GM12878 (cell line): Measurements from ENCODE around the gene ATAD2B. TPM values are rescaled to one million over a fixed set of nuclear protein-coding genes. Genes with fewer than 3 reads are reported as not detected.

Source experiments
- ATAC-seq: fragments of 200-7000 bp; cut with Tn5 transposase; 3 replicates; pipeline ENCODE4 v1.9.1; 2020; ENCODE audit warnings: mild to moderate bottlenecking, moderate library complexity
- BruUV-seq: library from RNA; stranded (reverse); fragments of 400-500 nt; replicated peaks from 2 replicates; lab custom pipeline; 2021; lab: Mats Ljungman, UMichigan
- CTCF ChIA-PET: fragments of 300-600 bp; sonication (Branson Sonifier 250); formaldehyde crosslinking; extraction: SDS; loops from one replicate; lab custom pipeline; 2021; ENCODE audit warnings: inconsistent platforms; lab: Yijun Ruan, JAX
- POLR2A ChIA-PET: fragments of 350-600 bp; formaldehyde crosslinking; extraction: SDS; loops from one replicate; lab custom pipeline; 2021; ENCODE audit warnings: inconsistent platforms; lab: Charles Lee
- RAD21 ChIA-PET: fragments of 300-600 bp; sonication (Branson Sonifier 250); formaldehyde crosslinking; loops from one replicate; lab custom pipeline; 2023; ENCODE audit warnings: antibody characterized with exemption; ENCODE audit not compliant: unreplicated experiment; lab: Charles Lee
- SMC1A ChIA-PET: fragments of 300-600 bp; sonication (Branson Sonifier 250); formaldehyde crosslinking; loops from one replicate; lab custom pipeline; 2023; ENCODE audit not compliant: unreplicated experiment, uncharacterized antibody; lab: Charles Lee
- DNase-seq: peaks from one replicate; pipeline ENCODE4 v3.0.0-alpha.2; 2011; ENCODE audit warnings: low read depth, low spot score
- FAIRE-seq: peaks from 3 replicates; lab custom pipeline; 2011; peaks lifted over from hg19 to GRCh38; lab: Jason Lieb, UNC
- H2AFZ ChIP-seq: 2 replicates; pipeline ENCODE4 v1.6.0; 2011; ENCODE audit warnings: low read depth, low read length, control low read depth; ENCODE audit not compliant: control insufficient read depth
- H3K27ac ChIP-seq: 2 replicates; pipeline ENCODE4 v1.5.1; 2011; ENCODE audit warnings: control low read depth; ENCODE audit not compliant: control insufficient read depth, insufficient read depth
- H3K27me3 ChIP-seq, 2 experiments: replicated peaks in 1 of 2; 2 replicates each; pipeline versions ENCODE4 v1.6.0 to v1.6.1; 2011; ENCODE audit warnings: low read length in 1 of 2; ENCODE audit not compliant: control insufficient read depth in 2 of 2, insufficient read depth in 2 of 2
- H3K36me3 ChIP-seq, 2 experiments: 2 replicates each; pipeline ENCODE4 v1.5.1; 2011; ENCODE audit warnings: low read length in 1 of 2; ENCODE audit not compliant: control insufficient read depth in 2 of 2, insufficient read depth in 2 of 2
- H3K4me1 ChIP-seq: 2 replicates; pipeline ENCODE4 v1.6.1; 2011; ENCODE audit warnings: mild to moderate bottlenecking, low read length, moderate library complexity, mixed read lengths; ENCODE audit not compliant: control insufficient read depth, insufficient read depth
- H3K4me2 ChIP-seq: 2 replicates; pipeline ENCODE4 v1.6.0; 2011; ENCODE audit warnings: control low read depth; ENCODE audit not compliant: control insufficient read depth, insufficient read depth
- H3K4me3 ChIP-seq: fragments of 200-600 bp; sonication (generic); 2 replicates; pipeline ENCODE4 v1.5.1; 2016
- H3K79me2 ChIP-seq: 2 replicates; pipeline ENCODE4 v1.6.0; 2011; ENCODE audit warnings: low read length; ENCODE audit not compliant: control insufficient read depth, insufficient read depth
- H3K9ac ChIP-seq: 2 replicates; pipeline ENCODE4 v1.8.0; 2011; ENCODE audit warnings: low read length, control low read depth, mixed read lengths; ENCODE audit not compliant: control insufficient read depth, insufficient read depth
- H3K9me3 ChIP-seq: replicated peaks from 3 replicates; pipeline ENCODE4 v1.5.1; 2011; ENCODE audit warnings: mild to moderate bottlenecking, low read length; ENCODE audit not compliant: control insufficient read depth, insufficient read depth
- H4K20me1 ChIP-seq: 2 replicates; pipeline ENCODE4 v1.6.0; 2011; ENCODE audit not compliant: control insufficient read depth, insufficient read depth
- ATF7 ChIP-seq: fragments of 450-650 bp; IDR thresholded peaks from 2 replicates; pipeline ENCODE4 v1.6.1; 2016; ENCODE audit warnings: low read depth, mild to moderate bottlenecking
- BACH1 ChIP-seq: fragments of 450-650 bp; IDR thresholded peaks from 2 replicates; pipeline ENCODE4 v1.6.1; 2017; ENCODE audit warnings: mild to moderate bottlenecking, borderline replicate concordance
- EED ChIP-seq: sonication (generic); IDR thresholded peaks from 2 replicates; pipeline ENCODE4 v1.6.1; 2016; ENCODE audit warnings: antibody characterized with exemption, low read depth
- GABPA ChIP-seq: IDR thresholded peaks from 2 replicates; pipeline ENCODE4 v1.6.1; 2014; ENCODE audit warnings: antibody characterized with exemption, low read depth, mild to moderate bottlenecking, inconsistent platforms
- HCFC1 ChIP-seq: fragments of 150-350 bp; IDR thresholded peaks from 2 replicates; pipeline ENCODE4 v1.6.1; 2014; ENCODE audit warnings: low read length
- IRF4 ChIP-seq: IDR thresholded peaks from 2 replicates; pipeline ENCODE4 v1.6.1; 2011; ENCODE audit warnings: low read depth, low read length
- MTA2 ChIP-seq: fragments of 450-650 bp; IDR thresholded peaks from 2 replicates; pipeline ENCODE4 v1.6.1; 2016; ENCODE audit warnings: low read depth, mild to moderate bottlenecking, moderate library complexity
- NFIC ChIP-seq: IDR thresholded peaks from 2 replicates; pipeline ENCODE4 v1.6.1; 2012; ENCODE audit warnings: low read depth, mild to moderate bottlenecking, inconsistent platforms, low read length, moderate library complexity
- RAD21 ChIP-seq: IDR thresholded peaks from 2 replicates; pipeline ENCODE4 v1.6.1; 2011; ENCODE audit warnings: mild to moderate bottlenecking, low read depth, low read length, moderate library complexity; ENCODE audit not compliant: insufficient read depth
- RUNX3 ChIP-seq: IDR thresholded peaks from 2 replicates; pipeline ENCODE4 v1.6.1; 2012; ENCODE audit warnings: low read length, inconsistent platforms
- WGBS: methylation state at CpG from one replicate; pipeline ENCODE4 v1.1.6; 2016; ENCODE audit warnings: low lambda C conversion rate; ENCODE audit not compliant: insufficient replicate concordance, insufficient coverage; ENCODE audit errors: missing lambda C conversion rate; 5-methylcytosine and 5-hydroxymethylcytosine counted together
- in situ Hi-C: fragments of 300-500 bp; cut with MboI; formaldehyde crosslinking; loops from 9 replicates; pipeline ENCODE4 v1.14.3; 2018; ENCODE audit warnings: mixed read lengths
- intact Hi-C: fragments of 100-400 bp; cut with micrococcal nuclease; formaldehyde crosslinking; loops from one replicate; pipeline ENCODE4 v1.14.2; 2022; ENCODE audit not compliant: unreplicated experiment
- polyA plus RNA-seq, 11 experiments: library from polyadenylated mRNA; depleted of rRNA in 4 of 11; unstranded in 6 of 11; stranded (reverse) in 5 of 11; fragments of >200 nt; fragmentation: Nextera tagmentation in 4 of 11; fragmentation: Illumina TruSeq in 1 of 11; extraction: Ambion mirVana in 4 of 11; extraction: Trizol in 1 of 11; gene quantifications; 1 replicate in 1 of 11; 2 replicates in 10 of 11; pipeline versions ENCODE4 v1.2.1 to v1.2.3, GENCODE V29; 2011 to 2016; ENCODE audit warnings: inconsistent platforms in 2 of 11, missing spikeins in 2 of 11, low read depth in 1 of 11
- total RNA-seq, 4 experiments: library from RNA; depleted of rRNA in 3 of 4; stranded (reverse); fragments of >200 nt in 3 of 4; fragmentation: Illumina TruSeq in 1 of 4; extraction: Trizol in 1 of 4; gene quantifications; 2 replicates each; pipeline versions ENCODE4 v1.2.1 to v1.2.3, GENCODE V29; 2013 to 2021
- TF ChIP-seq, protein P1 (sequence below): fragments of 450-650 bp; IDR thresholded peaks from 2 replicates; pipeline ENCODE4 v1.6.1; 2017; ENCODE audit warnings: borderline replicate concordance

The ATAD2B gene
- total and polyA plus RNA-seq, 10 of the 15 experiments (the other 5 are each of a cell fraction or from before 2014, with no cell fraction given), result 3.6 to 29.9 (median 16.8) TPM

DNA sequence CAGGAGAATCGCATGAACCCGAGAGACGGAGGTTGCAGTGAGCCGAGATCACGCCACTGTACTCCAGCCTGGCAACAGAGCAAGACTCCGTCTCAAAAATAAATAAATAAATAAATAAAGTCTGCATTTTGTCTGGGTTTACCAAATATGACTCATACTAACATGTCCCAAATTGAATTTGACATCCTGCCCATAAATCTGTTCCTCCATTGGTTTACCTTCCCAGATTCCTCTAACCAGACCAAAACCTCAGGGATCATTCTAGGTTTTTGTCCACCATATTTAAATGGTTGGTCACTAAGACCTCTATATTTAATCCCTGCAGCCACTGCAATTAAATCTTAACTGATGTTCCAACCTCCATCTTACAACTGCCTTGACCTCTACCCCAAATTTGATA lies 150.9 kb downstream of the ATAD2B start:
- no TSS peak for BruUV-seq

DNA sequence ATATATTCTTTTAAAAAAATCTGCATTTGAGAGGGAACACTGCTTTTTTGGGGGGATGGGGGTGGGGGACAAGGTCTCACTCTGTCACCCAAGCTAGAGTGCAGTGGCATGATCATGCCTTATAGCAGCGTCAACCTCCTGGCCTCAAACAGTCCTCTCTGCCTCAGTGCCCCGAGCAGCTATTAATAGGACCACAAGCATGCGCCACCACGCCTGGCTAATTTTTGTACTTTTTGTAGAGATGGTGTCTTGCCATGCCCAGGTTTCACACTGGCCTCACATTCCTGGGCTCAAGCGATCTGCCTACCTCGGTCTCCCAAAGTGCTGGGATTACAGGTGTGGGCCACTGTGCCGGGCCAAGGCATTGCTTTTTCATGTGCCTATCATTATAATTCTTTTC lies 154.2 kb downstream of the ATAD2B start:
- CTCF ChIA-PET, result no interaction called here
- in situ Hi-C loops, result no loop called here
- no peaks in the 10 kb centered on the region for H3K27me3 ChIP-seq
- H3K4me2 ChIP-seq, result no peak overlapping the region
- peaks cover 5% of the 10 kb centered on the region; the same call in 1 of the 2 replicates for H3K4me1 ChIP-seq
- no peaks in the 10 kb centered on the region for H3K79me2 ChIP-seq
- intact Hi-C loops, result no loop called here
- H2AFZ ChIP-seq, result no peak overlapping the region
- DNase-seq (peak; percentile 15), ATAC-seq (0 out of 3 replicates have a peak, but pooled peaks have one; percentile 19), FAIRE-seq (no peak)
- BruUV-seq, result no TSS peak
- no peak overlapping the region for H3K9ac ChIP-seq
- SMC1A ChIA-PET, result no interaction called here
- WGBS, result 18% methylated on average over 7 of the region's 7 CpGs
- RAD21 ChIA-PET, result no interaction called here
- H3K27ac ChIP-seq, result peak overlapping the region; percentile 13; the same call in 1 of the 2 replicates
- H3K36me3 ChIP-seq, result peaks cover 4 to 5% of the 10 kb centered on the region in 2 experiments; a peak in 3 of 4 replicates
- H3K4me3 ChIP-seq, result no peak overlapping the region
- H4K20me1 ChIP-seq, result no peaks in the 10 kb centered on the region
- POLR2A ChIA-PET, result no interaction called here
- TF ChIP-seq, protein P1, sequence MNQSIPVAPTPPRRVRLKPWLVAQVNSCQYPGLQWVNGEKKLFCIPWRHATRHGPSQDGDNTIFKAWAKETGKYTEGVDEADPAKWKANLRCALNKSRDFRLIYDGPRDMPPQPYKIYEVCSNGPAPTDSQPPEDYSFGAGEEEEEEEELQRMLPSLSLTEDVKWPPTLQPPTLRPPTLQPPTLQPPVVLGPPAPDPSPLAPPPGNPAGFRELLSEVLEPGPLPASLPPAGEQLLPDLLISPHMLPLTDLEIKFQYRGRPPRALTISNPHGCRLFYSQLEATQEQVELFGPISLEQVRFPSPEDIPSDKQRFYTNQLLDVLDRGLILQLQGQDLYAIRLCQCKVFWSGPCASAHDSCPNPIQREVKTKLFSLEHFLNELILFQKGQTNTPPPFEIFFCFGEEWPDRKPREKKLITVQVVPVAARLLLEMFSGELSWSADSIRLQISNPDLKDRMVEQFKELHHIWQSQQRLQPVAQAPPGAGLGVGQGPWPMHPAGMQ, result no peak
- TF ChIP-seq EED, result 0 out of 2 replicates have a peak, but pooled peaks have one; percentile 54
- TF ChIP-seq RUNX3, result peak; percentile 17; the same call in 1 of the 2 replicates
- H3K9me3 ChIP-seq, result peaks cover 1% of the 10 kb centered on the region; the same call in 1 of the 3 replicates

More for the DNA sequence above, 150.9 kb downstream of the ATAD2B start:
- DNase-seq, result no peak
- Histone ChIP-seq H3K4me1 (peaks cover 5% of the 10 kb centered on the region; the same call in 1 of the 2 replicates), H3K27ac (no peak overlapping the region), H4K20me1 (no peaks in the 10 kb centered on the region), H3K9ac (no peak overlapping the region), H3K9me3 (peaks cover 1% of the 10 kb centered on the region; the same call in 1 of the 3 replicates), H3K4me2 (no peak overlapping the region), H3K4me3 (no peak overlapping the region), H3K79me2 (no peaks in the 10 kb centered on the region), H3K36me3 (peaks cover 5 to 9% of the 10 kb centered on the region in 2 experiments; a peak in 3 of 4 replicates), H2AFZ (no peak overlapping the region), H3K27me3 (no peaks in the 10 kb centered on the region)
- ChIA-PET RAD21 (no interaction called here), CTCF (no interaction called here), POLR2A (no interaction called here), SMC1A (no interaction called here)
- TF ChIP-seq IRF4 (no peak), ATF7 (no peak), HCFC1 (no peak), MTA2 (no peak), NFIC (no peak), BACH1 (no peak), GABPA (no peak), RAD21 (no peak)
- intact Hi-C loops (no loop called here), in situ Hi-C loops (no loop called here)
- no peak for ATAC-seq
- 100% methylated on average over 6 of the region's 6 CpGs for WGBS
- no peak for FAIRE-seq
